Measurements from ENCODE around the gene CYSRT1.

CYSRT1 gene

GRCh38 chr9:137206602-137207001 is 18.4 kb upstream of the CYSRT1 start:
- H3K9me3 ChIP-seq (ENCODE audit: low read length), result no peaks in the 10 kb centered on the region
- no peaks in the 10 kb centered on the region for H3K27me3 ChIP-seq (ENCODE audit: insufficient read depth, low read length)
- peak overlapping the region; percentile 76 for H3K4me3 ChIP-seq (ENCODE audit: low read length)
- peaks cover 32% of the 10 kb centered on the region for H3K4me1 ChIP-seq (ENCODE audit: insufficient read depth, low read length)
- peaks cover 12% of the 10 kb centered on the region for H3K36me3 ChIP-seq (ENCODE audit: insufficient read depth, low read length)
- H2AFZ ChIP-seq (ENCODE audit: low read depth, low read length), result no peak overlapping the region

- Histone ChIP-seq H3K9me3 (ENCODE audit: low read length) (no peaks in the 10 kb centered on the region), H3K36me3 (ENCODE audit: insufficient read depth, low read length) (peaks cover 37% of the 10 kb centered on the region), H3K4me3 (ENCODE audit: low read length) (no peak overlapping the region), H2AFZ (ENCODE audit: low read depth, low read length) (no peak overlapping the region), H3K4me1 (ENCODE audit: insufficient read depth, low read length) (peaks cover 5% of the 10 kb centered on the region), H3K27me3 (ENCODE audit: insufficient read depth, low read length) (no peaks in the 10 kb centered on the region)
These were observed 13.4 kb upstream of the CYSRT1 start for GRCh38 chr9:137211532-137211931.

GRCh38 chr9:137212520-137212919 is 12.5 kb upstream of the CYSRT1 start:
- Histone ChIP-seq H3K9me3 (ENCODE audit: low read length) (no peaks in the 10 kb centered on the region), H3K36me3 (ENCODE audit: insufficient read depth, low read length) (peaks cover 41% of the 10 kb centered on the region), H2AFZ (ENCODE audit: low read depth, low read length) (no peak overlapping the region)

GRCh38 chr9:137213160-137214060 is 11.6 kb upstream of the CYSRT1 start:
- Histone ChIP-seq H3K27me3 (ENCODE audit: insufficient read depth, low read length) (no peaks in the 10 kb centered on the region), H2AFZ (ENCODE audit: low read depth, low read length) (no peak overlapping the region), H3K9me3 (ENCODE audit: low read length) (no peaks in the 10 kb centered on the region), H3K4me1 (ENCODE audit: insufficient read depth, low read length) (no peaks in the 10 kb centered on the region), H3K36me3 (ENCODE audit: insufficient read depth, low read length) (peaks cover 41% of the 10 kb centered on the region), H3K4me3 (ENCODE audit: low read length) (no peak overlapping the region)

More at GRCh38 chr9:137212520-137212919, 12.5 kb upstream of the CYSRT1 start:
- Histone ChIP-seq H3K27me3 (ENCODE audit: insufficient read depth, low read length) (no peaks in the 10 kb centered on the region), H3K4me1 (ENCODE audit: insufficient read depth, low read length) (no peaks in the 10 kb centered on the region), H3K4me3 (ENCODE audit: low read length) (no peak overlapping the region)

- Histone ChIP-seq H3K27me3 (ENCODE audit: insufficient read depth, low read length) (no peaks in the 10 kb centered on the region), H3K4me1 (ENCODE audit: insufficient read depth, low read length) (no peaks in the 10 kb centered on the region), H2AFZ (ENCODE audit: low read depth, low read length) (no peak overlapping the region), H3K9me3 (ENCODE audit: low read length) (no peaks in the 10 kb centered on the region), H3K36me3 (ENCODE audit: insufficient read depth, low read length) (peaks cover 34% of the 10 kb centered on the region), H3K4me3 (ENCODE audit: low read length) (no peak overlapping the region)
These were observed 10.4 kb upstream of the CYSRT1 start for GRCh38 chr9:137214620-137215019.

- Histone ChIP-seq H3K4me1 (ENCODE audit: insufficient read depth, low read length) (no peaks in the 10 kb centered on the region), H2AFZ (ENCODE audit: low read depth, low read length) (no peak overlapping the region), H3K9me3 (ENCODE audit: low read length) (no peaks in the 10 kb centered on the region), H3K27me3 (ENCODE audit: insufficient read depth, low read length) (no peaks in the 10 kb centered on the region), H3K36me3 (ENCODE audit: insufficient read depth, low read length) (peaks cover 29% of the 10 kb centered on the region), H3K4me3 (ENCODE audit: low read length) (no peak overlapping the region)
These were observed 9.6 kb upstream of the CYSRT1 start for GRCh38 chr9:137215196-137215986.

GRCh38 chr9:137216188-137216965 is 8.6 kb upstream of the CYSRT1 start:
- H3K4me3 ChIP-seq (ENCODE audit: low read length), result no peak overlapping the region

GRCh38 chr9:137217276-137218211 is 7.4 kb upstream of the CYSRT1 start:
- Histone ChIP-seq H2AFZ (ENCODE audit: low read depth, low read length) (no peak overlapping the region), H3K9me3 (ENCODE audit: low read length) (no peaks in the 10 kb centered on the region), H3K27me3 (ENCODE audit: insufficient read depth, low read length) (no peaks in the 10 kb centered on the region), H3K36me3 (ENCODE audit: insufficient read depth, low read length) (peaks cover 23% of the 10 kb centered on the region), H3K4me3 (ENCODE audit: low read length) (no peak overlapping the region), H3K4me1 (ENCODE audit: insufficient read depth, low read length) (peaks cover 1% of the 10 kb centered on the region)

More at GRCh38 chr9:137216188-137216965, 8.6 kb upstream of the CYSRT1 start:
- no peaks in the 10 kb centered on the region for H3K9me3 ChIP-seq (ENCODE audit: low read length)
- no peaks in the 10 kb centered on the region for H3K27me3 ChIP-seq (ENCODE audit: insufficient read depth, low read length)
- no peak overlapping the region for H2AFZ ChIP-seq (ENCODE audit: low read depth, low read length)
- no peaks in the 10 kb centered on the region for H3K4me1 ChIP-seq (ENCODE audit: insufficient read depth, low read length)
- H3K36me3 ChIP-seq (ENCODE audit: insufficient read depth, low read length), result peaks cover 29% of the 10 kb centered on the region

GRCh38 chr9:137218212-137218753 is 6.7 kb upstream of the CYSRT1 start:
- Histone ChIP-seq H3K27me3 (ENCODE audit: insufficient read depth, low read length) (no peaks in the 10 kb centered on the region), H3K36me3 (ENCODE audit: insufficient read depth, low read length) (peaks cover 23% of the 10 kb centered on the region), H3K4me1 (ENCODE audit: insufficient read depth, low read length) (peaks cover 7% of the 10 kb centered on the region), H2AFZ (ENCODE audit: low read depth, low read length) (no peak overlapping the region), H3K4me3 (ENCODE audit: low read length) (no peak overlapping the region), H3K9me3 (ENCODE audit: low read length) (no peaks in the 10 kb centered on the region)

GRCh38 chr9:137218754-137219271 is 6.2 kb upstream of the CYSRT1 start:
- Histone ChIP-seq H3K36me3 (ENCODE audit: insufficient read depth, low read length) (peaks cover 23% of the 10 kb centered on the region), H3K4me1 (ENCODE audit: insufficient read depth, low read length) (peaks cover 7% of the 10 kb centered on the region), H2AFZ (ENCODE audit: low read depth, low read length) (no peak overlapping the region)

GRCh38 chr9:137219757-137220316 is 5.1 kb upstream of the CYSRT1 start:
- Histone ChIP-seq H3K9me3 (ENCODE audit: low read length) (no peaks in the 10 kb centered on the region), H3K36me3 (ENCODE audit: insufficient read depth, low read length) (peaks cover 18% of the 10 kb centered on the region), H3K27me3 (ENCODE audit: insufficient read depth, low read length) (no peaks in the 10 kb centered on the region), H3K4me3 (ENCODE audit: low read length) (no peak overlapping the region), H2AFZ (ENCODE audit: low read depth, low read length) (no peak overlapping the region), H3K4me1 (ENCODE audit: insufficient read depth, low read length) (peaks cover 10% of the 10 kb centered on the region)

More at GRCh38 chr9:137218754-137219271, 6.2 kb upstream of the CYSRT1 start:
- no peak overlapping the region for H3K4me3 ChIP-seq (ENCODE audit: low read length)
- no peaks in the 10 kb centered on the region for H3K27me3 ChIP-seq (ENCODE audit: insufficient read depth, low read length)
- H3K9me3 ChIP-seq (ENCODE audit: low read length), result no peaks in the 10 kb centered on the region
